WTC11 (cell line): Measurements from ENCODE around the gene DIABLO.

Experiments used
- ARID4B ChIP-seq: sonication (generic); formaldehyde crosslinking; IDR thresholded peaks from 2 replicates; pipeline ENCODE4 v1.8.0; 2023; ENCODE audit warnings: missing genetic modification reagents, mild to moderate bottlenecking, borderline replicate concordance
- CREM ChIP-seq: sonication (generic); formaldehyde crosslinking; IDR thresholded peaks from 2 replicates; pipeline ENCODE4 v1.8.1; 2022; ENCODE audit warnings: mild to moderate bottlenecking, missing genetic modification reagents, moderate library complexity
- CTCF ChIP-seq: fragments of 200-600 bp; IDR thresholded peaks from 2 replicates; pipeline ENCODE4 v1.8.0; 2022; ENCODE audit warnings: antibody characterized with exemption
- FOXP4 ChIP-seq: sonication (generic); formaldehyde crosslinking; IDR thresholded peaks from 2 replicates; pipeline ENCODE4 v1.8.0; 2022; ENCODE audit warnings: mild to moderate bottlenecking, missing genetic modification reagents
- HMGXB4 ChIP-seq: sonication (generic); formaldehyde crosslinking; IDR thresholded peaks from 2 replicates; pipeline ENCODE4 v1.8.1; 2023; ENCODE audit warnings: mild to moderate bottlenecking, moderate library complexity, missing genetic modification reagents
- IRF1 ChIP-seq: sonication (generic); formaldehyde crosslinking; IDR thresholded peaks from 2 replicates; pipeline ENCODE4 v1.8.0; 2023; ENCODE audit warnings: missing genetic modification reagents
- MAX ChIP-seq: sonication (generic); formaldehyde crosslinking; IDR thresholded peaks from 2 replicates; pipeline ENCODE4 v1.8.0; 2022; ENCODE audit warnings: mild to moderate bottlenecking, missing genetic modification reagents
- TEAD4 ChIP-seq: sonication (generic); formaldehyde crosslinking; IDR thresholded peaks from 2 replicates; pipeline ENCODE4 v1.8.0; 2022; ENCODE audit warnings: mild to moderate bottlenecking, missing genetic modification reagents
- ZNF232 ChIP-seq: sonication (generic); formaldehyde crosslinking; IDR thresholded peaks from 2 replicates; pipeline ENCODE4 v1.8.0; 2022; ENCODE audit warnings: mild to moderate bottlenecking, missing genetic modification reagents
- ZNF423 ChIP-seq: fragments of 250-450 bp; sonication (Bioruptor Pico); IDR thresholded peaks from 2 replicates; pipeline ENCODE4 v2.1.2; 2022; ENCODE audit warnings: mild to moderate bottlenecking, moderate library complexity
- TF ChIP-seq, protein P1 (sequence below): sonication (generic); formaldehyde crosslinking; conservative IDR thresholded peaks from 2 replicates; pipeline ENCODE4 v1.8.1; 2022; ENCODE audit warnings: mild to moderate bottlenecking, missing genetic modification reagents

DNA sequence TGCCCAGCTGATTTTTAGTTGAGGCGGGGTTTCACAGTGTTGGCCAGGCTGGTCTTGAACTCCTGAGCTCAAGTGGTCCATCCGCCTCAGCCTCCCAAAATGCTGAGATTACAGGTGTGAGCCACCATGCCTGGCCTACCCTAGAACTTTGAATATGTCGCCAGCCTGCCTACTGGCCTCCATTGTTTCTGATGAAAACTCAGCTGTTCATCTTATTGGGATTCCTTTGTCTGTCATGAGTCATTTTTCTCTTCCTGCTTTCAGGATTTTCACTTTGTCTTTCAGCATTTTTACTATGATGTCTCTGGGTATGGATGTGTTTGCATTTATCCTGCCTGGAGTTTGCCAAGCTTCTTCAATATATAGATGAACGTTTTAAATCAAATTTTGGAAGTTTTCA is 30.4 kb downstream of the DIABLO start:
- TF ChIP-seq TEAD4, result no peak
- no peak for TF ChIP-seq ZNF232 (CRISPR knock-in tag)
- no peak for TF ChIP-seq MAX (CRISPR knock-in tag)
- no peak for TF ChIP-seq CTCF
- TF ChIP-seq ARID4B (CRISPR knock-in tag), result no peak
- no peak for TF ChIP-seq ZNF423 (CRISPR knock-in tag)
- TF ChIP-seq IRF1 (CRISPR knock-in tag), result no peak
- TF ChIP-seq CREM (CRISPR knock-in tag), result no peak
- TF ChIP-seq HMGXB4, result no peak
- TF ChIP-seq, protein P1, sequence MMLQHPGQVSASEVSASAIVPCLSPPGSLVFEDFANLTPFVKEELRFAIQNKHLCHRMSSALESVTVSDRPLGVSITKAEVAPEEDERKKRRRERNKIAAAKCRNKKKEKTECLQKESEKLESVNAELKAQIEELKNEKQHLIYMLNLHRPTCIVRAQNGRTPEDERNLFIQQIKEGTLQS, result no peak
- no peak for TF ChIP-seq FOXP4 (CRISPR knock-in tag)
